Fibroblast of lung (primary cell): ENCODE measurements around the gene SELP.

Experiments used
- EZH2 ChIP-seq: IDR thresholded peaks from 2 replicates; pipeline ENCODE4 v1.5.1; 2012; ENCODE audit warnings: low read length, control low read depth, mild to moderate bottlenecking; ENCODE audit errors: missing control alignments
- TF ChIP-seq, protein P1 (sequence below), 2 donors: IDR thresholded peaks in 1 of 2; conservative IDR thresholded peaks in 1 of 2; 1 replicate in 1 of 2; 2 replicates in 1 of 2; pipeline ENCODE4 v1.5.1; 2011 to 2012; ENCODE audit warnings: low read length in 2 of 2, control low read depth in 1 of 2, inconsistent platforms in 1 of 2, low read depth in 1 of 2, mild to moderate bottlenecking in 1 of 2

DNA sequence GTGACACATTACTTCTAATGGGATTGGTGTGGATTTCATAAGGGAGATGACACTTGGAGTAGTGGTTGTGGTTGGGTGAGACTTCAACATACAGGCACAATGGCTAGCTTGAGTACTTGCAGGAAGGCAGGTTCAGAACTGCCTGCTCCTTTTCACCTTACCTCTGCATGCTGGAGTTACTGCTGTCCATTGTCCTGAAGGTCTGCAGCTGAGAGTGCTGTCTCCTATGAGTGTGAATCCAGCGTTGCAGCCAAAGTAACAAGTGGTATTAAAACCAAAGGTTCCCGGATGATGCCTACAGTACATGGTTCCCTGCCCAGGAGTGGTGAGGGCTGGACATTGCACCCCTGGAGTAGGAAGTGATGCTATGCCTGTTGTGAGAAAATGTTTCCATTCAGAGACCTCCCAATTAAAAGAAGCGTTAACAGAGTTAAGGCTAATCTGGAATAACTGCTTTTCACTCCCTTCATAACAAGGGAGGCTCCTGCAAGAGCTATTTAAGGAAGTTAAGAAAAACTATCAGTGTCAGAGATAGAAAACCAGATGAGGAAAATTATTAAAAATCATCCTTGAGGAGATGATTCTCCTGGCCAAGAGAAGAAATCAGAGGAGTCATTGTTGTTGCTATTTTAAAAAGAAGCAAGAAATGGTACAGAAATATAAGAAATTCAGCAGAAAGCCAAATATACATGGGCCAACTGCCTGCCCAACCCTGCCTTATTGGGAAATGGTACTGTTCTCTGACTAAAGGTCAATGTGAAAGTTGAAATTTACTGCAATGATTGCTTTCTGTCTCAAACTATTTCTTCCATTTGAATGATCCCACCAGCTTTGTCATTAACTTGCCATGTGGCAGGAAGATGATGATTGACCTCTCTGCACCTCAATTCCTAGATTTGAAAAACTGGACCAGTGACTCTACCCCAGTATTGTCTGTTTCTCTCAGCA, 33.9 kb downstream of the SELP start:
- TF ChIP-seq, protein P1, sequence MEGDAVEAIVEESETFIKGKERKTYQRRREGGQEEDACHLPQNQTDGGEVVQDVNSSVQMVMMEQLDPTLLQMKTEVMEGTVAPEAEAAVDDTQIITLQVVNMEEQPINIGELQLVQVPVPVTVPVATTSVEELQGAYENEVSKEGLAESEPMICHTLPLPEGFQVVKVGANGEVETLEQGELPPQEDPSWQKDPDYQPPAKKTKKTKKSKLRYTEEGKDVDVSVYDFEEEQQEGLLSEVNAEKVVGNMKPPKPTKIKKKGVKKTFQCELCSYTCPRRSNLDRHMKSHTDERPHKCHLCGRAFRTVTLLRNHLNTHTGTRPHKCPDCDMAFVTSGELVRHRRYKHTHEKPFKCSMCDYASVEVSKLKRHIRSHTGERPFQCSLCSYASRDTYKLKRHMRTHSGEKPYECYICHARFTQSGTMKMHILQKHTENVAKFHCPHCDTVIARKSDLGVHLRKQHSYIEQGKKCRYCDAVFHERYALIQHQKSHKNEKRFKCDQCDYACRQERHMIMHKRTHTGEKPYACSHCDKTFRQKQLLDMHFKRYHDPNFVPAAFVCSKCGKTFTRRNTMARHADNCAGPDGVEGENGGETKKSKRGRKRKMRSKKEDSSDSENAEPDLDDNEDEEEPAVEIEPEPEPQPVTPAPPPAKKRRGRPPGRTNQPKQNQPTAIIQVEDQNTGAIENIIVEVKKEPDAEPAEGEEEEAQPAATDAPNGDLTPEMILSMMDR (conservative IDR thresholded peaks at IDR 0.05 in 1 of 2, IDR thresholded peaks at IDR 0.05 in 1 of 2; ENCODE audit: low read depth in 1 of 2, low read length in 2 of 2) = no peak
- no peak for TF ChIP-seq EZH2
